Activated CD4-positive, CD25-positive, alpha-beta regulatory T cell treated with anti-CD3 and anti-CD28 coated beads, Interleukin-2, amount 50 U/mL, for 16 hours (primary cell): ENCODE results near the gene UBA7.
"Not testable (repeated sequence)": the region's sequence is repeated elsewhere in the genome, so short reads cannot be mapped to it uniquely, and the experiment has no call there.

Experiments
- DNase-seq: peaks from one replicate; pipeline ENCODE4 v3.0.0-alpha.2; 2020; ENCODE audit warnings: low read depth, low spot score

Gene UBA7, protein sequence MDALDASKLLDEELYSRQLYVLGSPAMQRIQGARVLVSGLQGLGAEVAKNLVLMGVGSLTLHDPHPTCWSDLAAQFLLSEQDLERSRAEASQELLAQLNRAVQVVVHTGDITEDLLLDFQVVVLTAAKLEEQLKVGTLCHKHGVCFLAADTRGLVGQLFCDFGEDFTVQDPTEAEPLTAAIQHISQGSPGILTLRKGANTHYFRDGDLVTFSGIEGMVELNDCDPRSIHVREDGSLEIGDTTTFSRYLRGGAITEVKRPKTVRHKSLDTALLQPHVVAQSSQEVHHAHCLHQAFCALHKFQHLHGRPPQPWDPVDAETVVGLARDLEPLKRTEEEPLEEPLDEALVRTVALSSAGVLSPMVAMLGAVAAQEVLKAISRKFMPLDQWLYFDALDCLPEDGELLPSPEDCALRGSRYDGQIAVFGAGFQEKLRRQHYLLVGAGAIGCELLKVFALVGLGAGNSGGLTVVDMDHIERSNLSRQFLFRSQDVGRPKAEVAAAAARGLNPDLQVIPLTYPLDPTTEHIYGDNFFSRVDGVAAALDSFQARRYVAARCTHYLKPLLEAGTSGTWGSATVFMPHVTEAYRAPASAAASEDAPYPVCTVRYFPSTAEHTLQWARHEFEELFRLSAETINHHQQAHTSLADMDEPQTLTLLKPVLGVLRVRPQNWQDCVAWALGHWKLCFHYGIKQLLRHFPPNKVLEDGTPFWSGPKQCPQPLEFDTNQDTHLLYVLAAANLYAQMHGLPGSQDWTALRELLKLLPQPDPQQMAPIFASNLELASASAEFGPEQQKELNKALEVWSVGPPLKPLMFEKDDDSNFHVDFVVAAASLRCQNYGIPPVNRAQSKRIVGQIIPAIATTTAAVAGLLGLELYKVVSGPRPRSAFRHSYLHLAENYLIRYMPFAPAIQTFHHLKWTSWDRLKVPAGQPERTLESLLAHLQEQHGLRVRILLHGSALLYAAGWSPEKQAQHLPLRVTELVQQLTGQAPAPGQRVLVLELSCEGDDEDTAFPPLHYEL

DNA sequence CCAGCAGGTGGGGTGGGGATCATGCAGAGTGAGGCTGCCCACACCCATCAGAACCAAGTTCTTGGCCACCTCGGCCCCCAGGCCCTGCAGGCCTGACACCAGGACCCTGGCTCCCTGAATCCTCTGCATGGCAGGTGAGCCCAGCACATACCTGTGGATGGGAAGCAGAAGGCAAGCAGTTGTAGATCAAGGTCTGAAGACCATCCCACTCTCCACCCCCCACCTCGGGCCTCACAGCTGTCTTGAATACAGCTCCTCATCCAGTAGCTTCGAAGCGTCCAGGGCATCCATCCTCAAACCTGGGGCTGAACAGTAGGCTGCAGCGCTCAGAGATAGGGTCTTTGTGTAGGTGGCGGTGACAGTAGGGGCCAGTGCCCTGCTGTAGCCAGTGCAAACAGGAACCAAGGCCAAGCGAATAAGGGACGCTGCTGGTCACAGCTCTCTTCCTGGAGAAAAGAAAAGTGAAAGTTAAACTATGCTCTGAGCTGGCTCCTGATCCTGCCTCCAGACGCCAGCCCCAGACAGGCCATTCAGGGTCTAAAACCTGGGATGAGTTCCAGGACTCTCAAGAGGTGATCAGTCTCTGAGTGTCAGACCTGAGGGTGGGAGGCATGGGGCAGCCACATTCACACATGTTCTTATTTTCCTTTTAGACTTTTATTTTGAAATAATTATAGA is at the start of gene UBA7:
UBA7 (minus strand) TSS at position 457 of the 678 bp plus-strand sequence; CDS start at position 291, 166 bp downstream.
- DNase-seq = no peak

DNA sequence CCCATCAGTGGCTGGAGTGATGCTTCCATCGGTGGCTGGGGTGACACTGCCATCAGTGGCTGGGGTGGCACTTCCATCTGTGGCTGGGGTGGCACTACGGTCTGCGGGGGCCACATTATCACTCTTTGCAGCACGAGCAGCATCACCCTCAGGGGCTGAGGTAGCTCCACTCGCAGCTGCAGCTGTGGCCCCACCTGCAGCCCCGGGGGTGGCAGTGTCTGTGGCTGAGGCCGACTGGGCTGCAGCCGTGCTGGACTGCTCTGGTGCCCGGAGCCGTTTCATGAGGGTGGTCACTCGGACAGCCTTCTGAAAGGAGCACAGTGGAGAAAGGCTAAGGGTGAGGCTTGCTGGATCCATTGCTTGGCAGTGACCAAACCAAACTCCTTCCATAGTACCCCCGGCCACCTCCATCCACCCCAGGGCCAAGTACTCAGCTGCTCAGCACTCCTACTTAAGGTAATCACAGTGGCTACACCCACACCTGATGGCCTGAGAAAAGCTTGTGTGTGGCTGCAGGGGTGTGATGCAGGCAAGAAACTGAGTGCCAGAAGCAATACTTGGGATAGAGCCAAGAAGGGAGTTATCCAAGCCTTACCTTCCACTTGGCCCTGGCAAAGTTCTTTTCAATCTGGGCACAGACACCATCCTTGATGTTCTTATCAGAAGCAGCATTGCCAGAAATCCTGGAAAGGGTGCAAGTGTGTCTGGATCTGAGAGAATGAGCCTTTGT is 46.0 kb upstream of the UBA7 start:
- DNase-seq = no peak

DNA sequence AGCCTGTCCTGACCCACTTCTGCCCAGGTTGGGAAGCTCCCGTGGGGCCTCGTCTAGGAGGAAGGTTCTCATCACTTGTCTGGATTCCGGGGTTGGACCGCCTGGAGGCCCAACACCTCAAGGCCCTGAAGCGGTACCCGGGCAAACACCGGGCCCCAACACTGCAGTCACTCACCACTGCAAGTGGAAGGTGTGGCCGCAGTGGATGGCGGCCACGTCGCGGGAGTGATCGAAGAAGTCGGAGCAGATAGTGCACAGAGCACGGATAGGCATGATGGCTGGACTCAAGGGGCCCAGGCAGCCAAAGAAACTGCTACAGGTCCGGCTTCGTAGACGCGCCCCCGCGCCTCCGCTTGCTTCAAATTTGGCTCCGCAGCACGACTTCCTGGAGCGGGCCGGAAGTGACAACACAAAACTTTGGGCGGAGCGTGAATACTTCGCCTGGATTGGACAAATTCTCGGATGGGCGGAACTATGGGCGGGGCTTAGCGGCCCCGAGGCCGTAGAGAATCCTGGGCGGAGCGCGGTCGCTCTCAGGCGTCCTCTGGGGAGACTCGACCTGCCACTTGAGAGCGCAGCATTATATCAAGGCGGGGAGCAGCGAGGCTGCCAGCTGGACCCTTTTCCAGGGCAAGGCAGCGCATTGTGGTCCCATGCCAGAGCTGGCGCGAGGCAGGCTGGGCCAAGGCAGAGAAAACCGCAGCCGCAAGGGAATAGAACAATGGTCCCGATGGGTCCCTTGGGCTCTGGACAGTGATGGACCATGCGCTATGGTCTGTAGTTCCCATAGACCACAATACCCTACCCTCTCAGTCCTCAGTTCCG is 42.6 kb upstream of the UBA7 start, which contains the start of gene TRAIP:
TRAIP (minus strand) TSS at position 384 of the 825 bp plus-strand sequence; CDS start at position 273, 111 bp downstream.
- DNase-seq = peak; percentile 88

DNA sequence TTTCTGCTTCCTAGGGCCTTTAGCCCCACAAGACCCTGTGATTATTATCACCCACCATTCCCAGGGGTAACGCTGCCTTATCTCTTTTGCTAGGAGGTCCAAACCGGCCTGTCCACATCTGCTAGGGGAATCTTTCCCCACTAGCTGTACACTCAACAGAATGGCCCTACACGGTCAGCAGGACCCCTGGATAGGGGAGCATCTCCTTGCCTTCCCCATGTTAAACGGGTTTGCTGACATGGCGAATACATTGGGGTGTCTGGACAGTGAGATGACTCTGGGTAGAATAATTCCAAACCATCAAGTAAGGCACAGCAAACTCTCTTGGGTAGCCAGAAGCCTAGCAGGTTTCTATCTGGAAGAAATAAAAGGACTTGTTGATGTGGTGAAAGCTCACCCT is 41.9 kb upstream of the UBA7 start:
- DNase-seq = no peak

- DNase-seq = no peak
Measured at GRCh38 chr3:49845694-49846093, 31.9 kb upstream of the UBA7 start.

DNA sequence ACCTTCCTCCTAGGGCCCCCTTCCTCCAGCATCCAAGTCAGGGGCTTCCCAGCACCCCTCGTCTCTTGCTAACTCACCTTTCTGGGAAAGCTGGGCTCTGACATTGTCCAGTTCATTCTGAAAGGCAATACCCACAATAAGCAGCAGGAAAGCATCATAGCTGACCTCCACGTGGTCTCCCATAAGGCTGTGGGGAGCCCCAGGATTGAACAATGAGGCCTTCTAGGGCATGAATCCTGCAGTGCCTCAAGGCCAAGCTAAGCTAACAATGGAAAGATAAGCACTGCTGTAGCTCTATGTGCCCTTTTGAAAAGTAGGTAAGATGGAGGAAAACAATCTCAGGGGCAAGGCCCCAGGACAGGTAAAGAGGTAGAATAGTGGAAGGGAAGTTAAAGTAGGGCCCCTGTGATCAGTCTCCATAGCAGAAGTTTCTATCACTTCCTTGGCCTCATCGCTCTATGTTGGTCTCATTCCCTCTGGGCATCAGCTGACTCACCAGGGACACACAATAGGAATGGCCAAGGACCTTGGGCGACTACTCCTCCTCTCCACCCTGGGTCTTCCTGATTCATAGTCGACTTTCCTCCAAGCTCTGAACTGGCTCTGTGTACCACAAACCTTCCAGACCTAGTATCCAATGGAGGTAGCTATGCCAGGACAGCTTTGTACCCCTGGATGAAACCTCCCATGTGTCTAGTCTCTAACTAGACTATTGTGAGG is 30.9 kb upstream of the UBA7 start:
- DNase-seq = no peak

GRCh38 chr3:49842843-49843517 is 29.2 kb upstream of the UBA7 start:
- no peak for DNase-seq

DNA sequence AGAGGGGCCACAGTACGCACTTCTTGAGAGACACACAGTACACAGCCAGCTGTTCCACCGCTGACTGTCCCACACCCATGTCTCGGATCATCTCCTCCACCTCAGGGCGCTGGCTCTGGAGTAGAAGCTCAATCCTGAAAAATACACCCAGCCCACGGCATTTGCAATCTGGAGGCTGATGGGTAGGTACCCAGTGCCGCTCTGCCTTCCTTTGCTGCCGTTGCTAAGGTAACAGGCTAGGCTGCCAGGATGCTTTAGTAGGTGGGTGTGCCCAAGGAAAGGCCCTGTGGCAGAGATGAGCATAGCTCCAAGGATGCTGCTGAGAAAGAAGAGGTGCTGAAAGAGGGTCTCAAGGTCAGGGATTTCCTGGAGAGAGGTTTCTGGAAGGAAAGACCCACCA is 28.1 kb upstream of the UBA7 start:
- no peak for DNase-seq

DNA sequence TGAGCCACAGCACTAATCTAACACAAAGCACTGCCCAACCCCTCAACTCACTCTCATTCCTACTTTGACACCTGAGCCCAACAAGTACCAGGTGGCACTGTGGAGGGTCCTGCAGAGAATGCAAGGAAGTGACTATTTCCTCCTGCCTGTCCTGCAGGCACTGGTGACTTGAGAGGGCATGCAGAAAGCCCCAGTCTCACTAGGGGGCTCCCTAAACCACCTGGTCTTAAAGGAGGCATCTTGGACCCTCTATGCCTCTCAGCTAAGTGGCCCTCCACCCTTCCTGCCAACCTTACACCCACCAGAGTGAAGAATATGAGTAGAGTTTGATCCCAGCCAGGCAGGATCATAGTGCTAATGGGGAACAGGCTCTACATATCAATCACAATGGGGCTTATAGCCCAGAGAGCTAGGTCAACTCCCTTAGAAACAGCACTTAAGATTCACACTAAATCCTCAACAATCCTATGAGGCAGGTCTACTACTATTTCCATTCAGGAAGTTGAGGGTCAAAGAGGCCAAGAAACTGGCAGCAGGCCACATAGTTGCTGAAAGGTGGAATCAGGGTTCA is 27.5 kb upstream of the UBA7 start:
- no peak for DNase-seq

DNA sequence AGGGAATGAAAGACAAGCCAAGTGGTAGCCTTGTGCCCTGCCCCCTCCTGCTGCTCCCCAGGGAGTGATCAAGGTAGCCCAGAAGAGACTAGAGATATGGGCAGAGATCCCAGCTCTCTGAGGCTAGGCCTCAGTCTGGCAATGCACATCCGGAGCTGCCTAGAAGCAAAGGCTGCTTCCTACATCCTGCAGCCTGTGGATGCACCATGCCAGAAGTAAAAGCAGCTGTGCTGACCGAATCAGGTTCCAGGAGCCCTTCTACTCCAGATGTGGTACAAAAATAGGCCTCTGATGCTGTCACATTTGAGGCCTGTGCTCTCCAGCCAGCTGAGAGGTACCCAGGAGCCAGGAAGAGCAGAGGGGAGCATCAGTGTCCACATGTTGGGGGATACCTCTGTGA is 26.6 kb upstream of the UBA7 start:
- DNase-seq = no peak

GRCh38 chr3:49839193-49839809 is 25.5 kb upstream of the UBA7 start:
- DNase-seq = peak; percentile 65

GRCh38 chr3:49831341-49831740 is 17.6 kb upstream of the UBA7 start:
- no peak for DNase-seq

DNA sequence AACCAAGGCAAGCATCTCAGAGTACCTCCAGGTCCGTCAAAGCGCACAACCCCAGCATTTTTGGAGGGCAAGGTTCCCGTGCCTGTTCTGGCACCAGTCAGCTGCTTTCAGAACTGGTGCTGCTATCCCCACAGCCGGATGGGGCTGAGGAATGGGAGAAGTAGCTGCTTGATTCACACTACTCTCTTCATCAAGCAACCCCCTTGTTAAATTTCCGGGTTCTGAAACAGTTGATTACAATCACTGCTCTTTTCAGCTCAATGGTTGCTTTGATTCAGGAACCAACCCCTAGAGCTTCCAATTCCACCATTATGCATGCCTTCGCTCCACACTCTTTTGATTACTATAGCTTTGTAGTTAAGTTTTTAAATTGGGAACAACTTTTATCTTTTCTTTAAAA is 12.3 kb upstream of the UBA7 start:
- no peak for DNase-seq

- DNase-seq = not testable (repeated sequence)
Measured at GRCh38 chr3:49823131-49823530, 9.4 kb upstream of the UBA7 start.

GRCh38 chr3:49812916-49813496 is 747 bp downstream of the UBA7 start:
- no peak for DNase-seq

GRCh38 chr3:49807431-49808114 is 6.2 kb downstream of the UBA7 start:
- no peak for DNase-seq

DNA sequence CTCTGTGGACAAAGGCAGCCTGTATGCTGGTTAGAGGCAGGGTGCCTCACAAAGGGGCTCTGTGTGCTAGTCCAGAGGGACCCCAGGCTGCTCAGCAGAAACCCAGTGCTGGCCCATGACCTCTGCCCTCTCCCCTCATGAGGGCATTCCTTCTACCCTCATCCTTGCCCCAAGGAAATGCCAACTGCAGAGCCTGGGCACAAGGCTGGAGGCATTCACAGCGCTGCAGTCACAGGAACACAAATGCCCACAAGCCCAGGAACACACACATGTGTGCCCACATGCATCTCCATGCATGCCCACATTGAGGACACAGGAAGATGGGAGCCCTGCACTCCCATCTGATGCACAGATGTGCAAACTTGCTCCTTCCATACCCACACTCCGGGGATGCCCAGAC is 6.9 kb downstream of the UBA7 start:
- DNase-seq = no peak
